Measurements from ENCODE around the gene SMO. TPM values are rescaled to one million over a fixed set of nuclear protein-coding genes. Genes with fewer than 3 reads are reported as not detected.

Gene SMO
- polyA plus RNA-seq, 4 donors = 0.54 to 23.0 (median 2.5) TPM; not detected in 1

Other genes with a start within 250 kb of the SMO start
- gene TNPO3, start 133.5 kb upstream of the SMO start, polyA plus RNA-seq = 10 to 100 TPM; 14.1 to 34.1 (median 17.2) TPM
- gene TSPAN33, start 43.9 kb upstream of the SMO start, polyA plus RNA-seq = 10 to 100 TPM in 1 of 4 donors, 1 to 10 TPM in 2, under 1 TPM in 1; 0.67 to 12.6 (median 4.7) TPM
- gene AHCYL2, start 36.4 kb downstream of the SMO start, polyA plus RNA-seq = 10 to 100 TPM; 18.2 to 25.4 (median 22.3) TPM
- 1 to 10 TPM in 1 of 4 donors, under 1 TPM in 2, not detected in 1; 0.22 to 1.3 (median 0.95) TPM for gene STRIP2, start 245.8 kb downstream of the SMO start, polyA plus RNA-seq

All from small intestine (tissue), 4 donors.